KOPT-K1 (cell line): Measurements from ENCODE around the gene METTL24.
"Not testable (repeated sequence)": the region's sequence is repeated elsewhere in the genome, so short reads cannot be mapped to it uniquely, and the experiment has no call there.

ENCODE experiments used
- H3K27ac ChIP-seq: fragments of 200-600 bp; sonication (generic); 2 replicates; pipeline ENCODE4 v1.5.1; 2016; ENCODE audit warnings: antibody characterized with exemption, mild to moderate bottlenecking, low read depth, low read length; ENCODE audit not compliant: poor library complexity, severe bottlenecking
- H3K36me3 ChIP-seq: fragments of 200-600 bp; sonication (generic); 2 replicates; pipeline ENCODE4 v1.5.1; 2017; ENCODE audit warnings: antibody characterized with exemption, mild to moderate bottlenecking, low read length, moderate library complexity; ENCODE audit not compliant: insufficient read depth
- H3K9me3 ChIP-seq: fragments of 200-600 bp; sonication (generic); 2 replicates; pipeline ENCODE4 v1.5.1; 2017; ENCODE audit warnings: antibody characterized with exemption, low read length, mild to moderate bottlenecking; ENCODE audit not compliant: insufficient read depth, poor library complexity, severe bottlenecking

The METTL24 gene

DNA sequence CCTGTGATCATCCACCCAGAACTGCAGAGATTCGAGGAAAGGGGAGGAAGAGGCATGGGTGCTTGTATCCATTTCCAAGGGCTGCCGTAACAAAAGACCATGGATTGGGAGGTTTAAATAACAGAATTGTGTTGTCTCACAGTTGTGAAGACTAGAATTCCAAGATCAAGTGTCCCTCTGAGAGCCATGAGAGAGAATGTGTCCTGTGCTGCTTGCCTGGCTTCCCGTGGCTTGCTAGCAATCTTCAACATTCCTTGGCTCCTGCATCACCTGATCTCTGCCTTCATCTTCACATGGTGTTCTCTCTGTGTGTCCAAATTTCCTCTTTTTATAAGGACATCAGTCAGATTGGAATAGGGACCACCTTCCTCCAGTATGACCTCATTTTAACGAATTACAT, 108.1 kb downstream of the METTL24 start:
- H3K27ac ChIP-seq = no peak overlapping the region
- no peaks in the 10 kb centered on the region for H3K36me3 ChIP-seq
- no peaks in the 10 kb centered on the region for H3K9me3 ChIP-seq

DNA sequence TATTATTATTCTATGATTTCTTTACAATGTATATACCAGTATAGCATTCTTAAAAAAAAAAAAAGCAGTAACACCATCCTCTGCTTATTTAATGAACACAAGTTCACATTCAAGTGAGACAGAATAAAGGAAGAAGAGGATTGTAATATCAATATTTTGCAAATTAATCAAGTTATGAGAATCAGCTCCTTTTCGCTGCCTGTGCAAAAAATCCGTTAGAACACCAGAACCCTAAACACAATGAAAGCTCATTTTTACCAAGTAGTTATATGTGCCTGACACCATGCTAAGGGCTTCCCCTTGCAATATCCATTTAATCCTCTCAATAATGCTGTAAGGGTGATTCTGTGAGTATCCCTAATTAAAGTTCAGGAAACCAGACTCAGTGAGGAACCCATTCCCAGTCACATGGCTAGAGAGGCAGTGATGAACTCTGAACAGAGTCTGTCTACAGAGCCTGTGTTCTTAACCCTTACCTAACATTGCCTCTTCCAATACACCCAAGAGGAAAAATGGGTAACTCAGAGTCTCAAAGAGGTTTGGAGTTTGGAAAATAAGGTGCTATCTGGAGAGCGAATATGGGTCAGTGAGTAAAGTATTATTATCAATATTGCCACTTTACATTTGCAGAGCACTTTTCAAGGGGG, 111.1 kb downstream of the METTL24 start:
- Histone ChIP-seq H3K36me3 (no peaks in the 10 kb centered on the region), H3K27ac (no peak overlapping the region), H3K9me3 (no peaks in the 10 kb centered on the region)

DNA sequence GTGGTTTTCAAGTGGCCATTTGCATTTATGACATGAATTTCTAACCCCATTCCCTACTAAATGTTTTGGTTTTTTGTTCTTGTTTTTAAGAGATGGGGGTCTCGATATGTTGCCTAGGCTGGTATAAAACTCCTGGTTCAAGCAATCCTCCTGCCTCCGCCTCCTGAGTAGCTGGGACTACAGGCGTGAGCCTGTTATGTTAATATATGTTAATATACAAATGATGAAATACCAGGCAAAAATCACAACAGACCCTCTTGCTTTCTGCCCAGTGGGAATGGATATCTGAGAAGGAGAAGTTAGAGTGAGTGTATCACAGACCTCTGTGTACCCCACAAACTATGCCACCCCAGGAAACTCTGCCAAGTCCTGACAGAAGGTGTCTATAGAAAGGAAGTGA, 111.8 kb downstream of the METTL24 start:
- no peak overlapping the region for H3K27ac ChIP-seq
- no peaks in the 10 kb centered on the region for H3K36me3 ChIP-seq

DNA sequence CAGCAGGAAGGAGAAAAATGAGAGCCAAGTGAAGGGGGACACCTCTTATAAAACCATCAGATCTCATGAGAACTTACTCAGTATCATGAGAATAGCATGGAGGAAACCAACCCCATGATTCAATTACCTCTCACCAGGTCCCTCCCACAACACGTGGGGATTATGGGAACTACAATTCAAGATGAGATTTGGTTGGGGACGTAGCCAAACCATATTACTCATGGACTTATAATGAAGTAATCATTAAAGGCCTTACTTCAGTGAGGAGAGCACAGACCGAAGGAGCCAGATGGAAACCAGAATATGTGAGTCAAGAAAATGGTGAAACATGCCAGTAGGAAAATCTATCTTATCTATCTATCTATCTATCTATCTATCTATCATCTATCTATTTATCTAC, 113.5 kb downstream of the METTL24 start:
- H3K9me3 ChIP-seq, H3K36me3 ChIP-seq, H3K27ac ChIP-seq: not testable (repeated sequence)

More for the DNA sequence above, 111.8 kb downstream of the METTL24 start:
- no peaks in the 10 kb centered on the region for H3K9me3 ChIP-seq

DNA sequence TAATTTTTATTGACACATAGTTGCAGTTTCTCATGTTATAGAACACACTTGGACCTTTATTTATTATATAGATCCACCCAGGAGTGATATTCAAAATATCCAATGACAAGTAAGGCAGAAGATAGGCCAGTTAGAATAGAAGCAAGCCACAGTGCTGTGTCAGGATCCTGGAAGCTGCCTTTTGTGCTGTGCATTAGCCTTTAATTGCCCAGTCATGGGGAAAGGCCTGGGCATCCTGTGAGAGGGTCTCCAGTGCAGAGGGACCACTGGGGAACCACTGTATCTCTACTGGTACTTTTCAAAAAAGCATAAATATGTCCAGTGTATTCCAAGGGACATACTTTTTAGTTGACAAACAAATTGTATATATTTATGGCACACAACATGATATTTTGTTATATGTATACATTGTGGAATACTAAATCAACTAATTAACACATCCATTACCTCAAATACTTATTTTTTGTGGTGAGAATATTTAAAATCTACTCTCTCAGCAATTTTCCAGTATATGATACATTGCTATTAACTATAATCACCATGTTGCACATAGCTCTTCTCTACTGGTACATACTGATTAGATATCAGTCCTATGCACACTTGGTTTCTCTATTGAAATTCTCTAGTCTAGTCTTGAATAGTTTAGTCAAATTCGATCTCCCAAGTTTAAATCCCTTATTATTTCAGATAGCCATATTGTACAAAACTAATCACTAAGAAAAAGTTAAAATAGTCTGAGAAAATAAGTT, 118.4 kb downstream of the METTL24 start:
- Histone ChIP-seq H3K36me3 (peaks cover 6% of the 10 kb centered on the region; the same call in 1 of the 2 replicates), H3K9me3 (no peaks in the 10 kb centered on the region), H3K27ac (no peak overlapping the region)

DNA sequence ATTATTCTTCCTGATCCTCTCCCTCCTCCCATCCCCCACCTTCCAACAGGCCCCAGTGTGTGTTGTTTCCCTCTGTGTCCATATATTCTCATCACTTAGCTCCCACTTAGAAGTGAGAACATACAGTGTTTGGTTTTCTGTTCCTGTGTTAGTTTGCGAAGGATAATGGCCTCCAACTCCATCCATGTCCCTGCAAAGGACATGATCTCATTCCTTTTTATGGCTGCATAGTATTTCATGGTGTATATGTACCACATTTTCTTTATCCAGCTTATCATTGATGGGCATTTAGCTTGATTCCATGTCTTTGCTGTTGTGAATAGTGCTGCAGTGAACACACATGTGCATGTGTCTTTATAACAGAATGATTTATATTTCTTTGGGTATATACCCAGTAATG, 122.1 kb downstream of the METTL24 start:
- not testable (repeated sequence) for H3K36me3 ChIP-seq, H3K9me3 ChIP-seq, H3K27ac ChIP-seq

DNA sequence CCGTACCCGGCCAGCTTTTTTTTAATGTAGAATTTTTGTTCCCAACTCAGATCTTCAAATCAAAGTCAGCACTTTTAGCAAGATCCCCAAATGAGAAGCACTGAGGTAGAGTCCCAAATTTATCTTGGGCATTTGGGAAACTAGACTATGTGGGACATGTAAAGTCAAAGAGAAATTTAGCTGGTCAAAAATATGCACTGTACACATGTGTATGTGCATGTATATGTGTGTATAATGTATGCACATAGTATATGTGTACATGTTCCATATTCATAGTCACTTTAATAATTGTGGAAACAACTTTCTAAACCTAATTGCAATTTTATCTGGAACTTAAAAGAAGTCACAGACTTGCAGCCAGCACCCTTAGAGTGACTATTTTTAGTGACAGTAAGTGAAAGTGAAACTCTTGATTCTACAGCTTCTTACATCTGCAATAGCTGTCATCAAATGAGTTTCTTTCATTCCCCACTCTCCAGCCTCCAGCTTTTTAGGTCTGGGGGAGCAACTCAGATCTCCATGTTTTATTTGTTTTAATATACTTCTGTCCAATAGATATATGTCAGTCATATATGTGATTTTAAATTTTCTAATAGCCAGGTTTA, 124.3 kb downstream of the METTL24 start:
- Histone ChIP-seq H3K36me3 (peaks cover 18% of the 10 kb centered on the region), H3K27ac (peak overlapping the region; percentile 39)

DNA sequence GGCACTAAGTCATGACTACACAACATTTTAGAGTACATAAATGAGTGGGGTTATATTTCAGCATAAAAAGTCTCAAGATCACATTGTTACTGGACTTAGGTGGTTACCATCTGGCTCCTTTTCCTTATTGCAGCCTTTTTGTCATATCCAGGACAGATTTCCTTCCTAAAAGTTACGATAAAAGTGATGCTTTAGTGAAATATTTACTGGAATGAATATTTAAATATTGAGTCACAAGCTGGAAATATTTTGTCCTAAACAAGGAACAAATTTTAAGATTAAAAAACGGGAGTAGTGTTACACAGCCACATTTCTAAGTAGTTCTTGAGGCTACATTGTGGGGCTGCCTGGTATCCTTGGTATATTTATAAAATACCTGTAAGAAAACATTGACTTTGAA, 125.7 kb downstream of the METTL24 start:
- H3K27ac ChIP-seq = no peak overlapping the region
- H3K36me3 ChIP-seq = peaks cover 23% of the 10 kb centered on the region

More for the DNA sequence above, 124.3 kb downstream of the METTL24 start:
- H3K9me3 ChIP-seq = no peaks in the 10 kb centered on the region

DNA sequence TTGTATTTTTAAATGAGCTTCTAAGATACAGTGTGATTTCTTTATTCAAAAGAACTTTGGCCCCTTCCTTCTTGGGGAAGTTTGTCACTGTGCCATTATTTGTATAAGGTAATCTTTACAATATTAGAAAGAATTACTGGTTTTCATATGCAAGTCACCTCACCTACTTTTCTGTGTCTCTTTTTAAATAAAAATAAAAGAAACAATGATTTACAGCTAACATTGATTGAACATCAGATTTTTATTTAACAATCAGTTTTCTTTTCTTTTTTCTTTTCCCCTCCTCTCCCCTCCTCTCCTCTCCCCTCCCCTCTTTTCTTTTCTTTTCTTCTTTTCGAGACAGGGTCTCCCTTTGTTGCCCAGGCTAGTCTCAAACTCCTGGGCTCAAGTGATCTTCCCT, 131.9 kb downstream of the METTL24 start:
- H3K9me3 ChIP-seq = no peaks in the 10 kb centered on the region
- H3K36me3 ChIP-seq = peaks cover 80% of the 10 kb centered on the region
- no peak overlapping the region for H3K27ac ChIP-seq

More for the DNA sequence above, 125.7 kb downstream of the METTL24 start:
- no peaks in the 10 kb centered on the region for H3K9me3 ChIP-seq

DNA sequence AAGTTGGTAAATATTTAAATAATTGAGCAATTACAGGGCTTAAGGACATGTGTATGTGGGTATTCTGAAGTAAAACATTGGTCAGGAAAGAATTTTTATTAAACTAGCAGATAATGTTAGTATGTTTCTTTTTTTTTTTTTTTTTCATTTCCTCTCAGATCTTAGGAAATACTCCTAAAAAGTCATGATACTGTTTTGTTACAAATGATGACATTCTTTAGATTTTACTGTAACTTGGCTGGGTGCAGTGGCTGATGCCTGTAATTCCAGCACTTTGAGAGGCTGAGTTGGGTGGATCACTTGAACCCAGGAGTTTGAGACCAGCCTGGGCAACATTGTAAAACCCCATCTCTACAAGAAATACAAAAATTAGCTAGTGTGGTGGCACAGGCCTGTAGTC, 136.4 kb downstream of the METTL24 start:
- no peak overlapping the region for H3K27ac ChIP-seq
- H3K36me3 ChIP-seq = peaks cover 97% of the 10 kb centered on the region

DNA sequence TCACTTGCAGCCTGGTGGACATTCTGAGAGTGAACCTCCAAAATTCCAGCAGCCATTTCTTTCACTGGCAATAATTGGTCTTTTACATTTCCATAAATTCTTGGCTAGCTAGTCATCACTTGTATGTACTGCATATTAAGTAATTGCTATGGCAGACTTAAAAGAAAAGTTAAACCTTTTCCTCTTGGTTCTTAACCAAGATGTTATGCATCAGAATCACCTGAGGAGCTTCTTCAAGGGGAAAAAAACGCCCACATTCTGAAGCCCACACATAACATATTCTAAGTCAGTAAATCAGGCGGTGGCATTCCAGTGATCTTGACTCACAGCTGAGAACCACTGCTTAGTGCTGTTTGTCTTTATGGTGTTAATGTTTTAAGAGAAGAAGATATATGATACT, 140.9 kb downstream of the METTL24 start:
- no peaks in the 10 kb centered on the region for H3K9me3 ChIP-seq
- H3K27ac ChIP-seq = no peak overlapping the region
- H3K36me3 ChIP-seq = peaks cover 98% of the 10 kb centered on the region

More for the DNA sequence above, 136.4 kb downstream of the METTL24 start:
- no peaks in the 10 kb centered on the region for H3K9me3 ChIP-seq

DNA sequence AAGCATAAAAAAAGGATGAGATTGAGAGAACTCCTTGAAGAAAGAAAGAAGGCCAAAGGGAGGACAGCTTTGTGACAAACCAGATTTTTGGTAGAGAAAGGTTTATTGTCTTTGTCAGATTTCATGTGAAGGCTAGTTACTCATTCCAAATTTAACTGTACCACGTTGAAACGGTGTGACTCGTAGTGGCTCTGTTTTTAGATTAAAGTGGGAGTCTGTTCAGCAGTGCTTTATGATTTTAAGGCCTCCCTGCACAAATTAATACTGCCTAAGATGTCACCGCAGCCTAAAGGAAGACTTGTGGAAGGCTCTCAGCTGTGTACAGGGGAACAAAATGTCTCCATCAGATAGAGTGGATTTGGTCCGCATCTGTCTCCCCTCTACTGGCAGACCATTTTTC, 142.0 kb downstream of the METTL24 start:
- Histone ChIP-seq H3K36me3 (peaks cover 99% of the 10 kb centered on the region), H3K27ac (no peak overlapping the region), H3K9me3 (no peaks in the 10 kb centered on the region)

DNA sequence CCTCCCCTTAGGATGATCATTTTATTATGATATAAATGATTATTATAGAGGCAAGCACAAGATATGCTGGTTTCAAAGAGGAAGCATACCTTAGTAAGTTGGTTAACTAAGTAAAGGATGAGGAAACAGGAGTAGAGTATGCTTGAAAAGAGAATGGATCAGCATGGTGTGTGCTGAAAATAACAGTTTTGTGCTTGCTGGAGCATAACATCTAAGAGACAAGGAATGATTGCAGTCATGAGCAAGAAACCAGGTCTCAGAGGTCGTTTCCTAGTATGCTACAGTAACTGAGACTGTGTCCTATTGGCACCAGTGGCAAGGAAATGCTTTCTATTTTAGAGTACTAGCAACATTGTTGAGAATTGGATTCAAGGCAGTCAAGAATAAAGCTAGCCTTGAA, 143.8 kb downstream of the METTL24 start:
- Histone ChIP-seq H3K36me3 (peaks cover 99% of the 10 kb centered on the region), H3K9me3 (no peaks in the 10 kb centered on the region), H3K27ac (no peak overlapping the region)

DNA sequence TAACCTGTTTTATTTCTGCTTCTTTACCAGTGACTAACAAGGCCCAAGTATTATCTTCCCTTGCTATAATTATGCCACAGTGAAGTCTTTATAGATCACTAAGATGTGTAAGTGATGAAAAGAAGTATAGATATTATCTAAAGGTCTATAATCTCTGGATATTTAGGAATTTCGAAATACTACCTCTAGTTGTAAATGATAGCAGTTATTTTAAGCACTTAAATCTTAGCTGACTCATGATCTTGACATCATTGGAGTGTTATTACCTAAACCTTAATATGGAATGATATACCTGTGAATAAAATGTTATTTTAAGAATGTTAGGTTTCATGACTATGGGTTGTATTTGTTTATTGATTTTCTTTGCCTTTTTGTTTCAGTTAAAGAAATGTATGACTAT, 146.4 kb downstream of the METTL24 start:
- Histone ChIP-seq H3K36me3 (peaks cover 98% of the 10 kb centered on the region), H3K9me3 (no peaks in the 10 kb centered on the region), H3K27ac (no peak overlapping the region)

DNA sequence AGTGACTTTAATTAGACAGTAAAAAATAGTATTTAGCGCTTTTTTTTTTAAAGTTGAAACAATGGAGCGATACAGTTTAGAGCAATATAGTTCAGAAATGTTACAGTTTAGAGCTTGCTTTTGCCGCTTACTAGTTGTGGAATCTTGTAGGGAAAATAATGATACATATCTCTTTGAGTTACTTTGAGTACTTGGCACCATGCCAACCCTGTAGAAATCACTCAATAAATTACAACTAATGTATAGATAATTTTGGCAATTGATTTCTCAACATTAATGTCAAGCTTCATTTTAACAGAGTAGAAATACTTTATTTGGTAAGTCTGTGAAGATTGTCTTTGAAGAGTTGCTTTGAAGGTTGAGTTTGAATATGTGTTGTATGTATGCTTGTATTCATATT, 150.5 kb downstream of the METTL24 start:
- no peak overlapping the region for H3K27ac ChIP-seq
- no peaks in the 10 kb centered on the region for H3K9me3 ChIP-seq
- peaks cover 59% of the 10 kb centered on the region for H3K36me3 ChIP-seq
